OCI-LY3 (cell line): ENCODE measurements around the gene AP1G1.

Experiments used
- H2AFZ ChIP-seq: fragments of 200-600, 300-600 bp; shearing (Covaris generic); 2 replicates; pipeline ENCODE4 v1.6.0; 2014; ENCODE audit warnings: antibody characterized with exemption, low read depth, low read length
- H3K27ac ChIP-seq: fragments of 200-600, 300-600 bp; sonication (generic); 2 replicates; pipeline ENCODE4 v1.5.1; 2014; ENCODE audit warnings: mild to moderate bottlenecking, low read length, moderate library complexity, mixed read lengths
- H3K27me3 ChIP-seq: fragments of 200-600, 300-600 bp; sonication (generic); 2 replicates; pipeline ENCODE4 v1.6.1; 2014; ENCODE audit warnings: low read depth, low read length, mixed read lengths
- H3K36me3 ChIP-seq: fragments of 200-600, 300-600 bp; sonication (generic); replicated peaks from 2 replicates; pipeline ENCODE3; 2014; ENCODE audit warnings: low read depth, low read length, mixed read lengths
- H3K4me1 ChIP-seq: fragments of 300-600, 200-600 bp; sonication (generic); 2 replicates; pipeline ENCODE4 v1.6.1; 2014; ENCODE audit warnings: low read length, mixed read lengths
- H3K4me2 ChIP-seq: fragments of 200-600, 300-600 bp; sonication (generic); 2 replicates; pipeline ENCODE4 v1.6.1; 2014; ENCODE audit warnings: low read length, mixed read lengths
- H3K4me3 ChIP-seq: fragments of 300-600, 200-600 bp; sonication (generic); 2 replicates; pipeline ENCODE4 v1.5.1; 2014; ENCODE audit warnings: antibody characterized with exemption, mild to moderate bottlenecking, low read length, moderate library complexity
- H3K79me2 ChIP-seq: fragments of 300-600, 200-600 bp; shearing (Covaris generic); 2 replicates; pipeline ENCODE4 v1.6.1; 2014; ENCODE audit warnings: mild to moderate bottlenecking, low read length, mixed read lengths
- H3K9ac ChIP-seq: fragments of 300-600, 200-600 bp; shearing (Covaris generic); 2 replicates; pipeline ENCODE4 v1.6.0; 2014; ENCODE audit warnings: mild to moderate bottlenecking, low read length, moderate library complexity
- H3K9me3 ChIP-seq: fragments of 200-600, 300-600 bp; shearing (Covaris generic); 2 replicates; pipeline ENCODE4 v1.6.1; 2014; ENCODE audit warnings: low read length, mixed read lengths; ENCODE audit not compliant: insufficient read depth
- H4K20me1 ChIP-seq: fragments of 200-600, 300-600 bp; sonication (generic); 2 replicates; pipeline ENCODE4 v1.6.1; 2016; ENCODE audit warnings: low read length, mixed read lengths; ENCODE audit not compliant: insufficient read depth
- CTCF ChIP-seq: fragments of 200-600, 300-600 bp; sonication (generic); IDR thresholded peaks from 2 replicates; pipeline ENCODE4 v1.5.1; 2014; ENCODE audit warnings: antibody characterized with exemption, low read length, low read depth
- EZH2phosphoT487 ChIP-seq: fragments of 200-600 bp; shearing (Covaris generic); IDR thresholded peaks from 2 replicates; pipeline ENCODE4 v1.6.1; 2018; ENCODE audit warnings: antibody characterized with exemption, mixed run types, low read depth

AP1G1 gene

GRCh38 chr16:71727551-71728324, 80.9 kb downstream of the AP1G1 start:
- no peaks in the 10 kb centered on the region for H3K9me3 ChIP-seq
- peaks cover 2% of the 10 kb centered on the region for H3K79me2 ChIP-seq
- 0 out of 2 replicates have a peak, but pooled peaks cover 7% of the 10 kb centered on the region for H3K27me3 ChIP-seq
- H3K4me3 ChIP-seq = no peak overlapping the region
- peaks cover 19% of the 10 kb centered on the region for H3K4me1 ChIP-seq
- no peak overlapping the region for H3K9ac ChIP-seq
- H3K36me3 ChIP-seq = peaks cover 14% of the 10 kb centered on the region
- H2AFZ ChIP-seq = no peak overlapping the region
- no peak overlapping the region for H3K4me2 ChIP-seq
- H3K27ac ChIP-seq = no peak overlapping the region
- H4K20me1 ChIP-seq = no peaks in the 10 kb centered on the region
- TF ChIP-seq CTCF = no peak
- TF ChIP-seq EZH2phosphoT487 = no peak

- H3K9ac ChIP-seq = no peak overlapping the region
- H3K79me2 ChIP-seq = peaks cover 11% of the 10 kb centered on the region
- peak overlapping the region; percentile 27 for H3K27ac ChIP-seq
Observed at GRCh38 chr16:71726476-71727315, 81.9 kb downstream of the AP1G1 start.

GRCh38 chr16:71724320-71724751, 84.3 kb downstream of the AP1G1 start, which contains the start of gene PHLPP2:
PHLPP2 (minus strand) TSS chr16:71724701; CDS start chr16:71714795, 9,906 bp downstream.
- Histone ChIP-seq H3K27ac (peak within 1 kb of the TSS; percentile 35), H3K4me3 (peak within 1 kb of the TSS; percentile 85), H4K20me1 (no peaks in the 10 kb centered on the region), H3K36me3 (no peaks in the 10 kb centered on the region), H3K4me1 (peaks cover 32% of the 10 kb centered on the region), H3K9ac (peak within 1 kb of the TSS; percentile 67), H2AFZ (peak within 1 kb of the TSS; percentile 71), H3K4me2 (peak within 1 kb of the TSS; percentile 81), H3K27me3 (0 out of 2 replicates have a peak, but pooled peaks cover 7% of the 10 kb centered on the region), H3K9me3 (no peaks in the 10 kb centered on the region), H3K79me2 (peaks cover 13% of the 10 kb centered on the region)
- no peak for TF ChIP-seq CTCF
- TF ChIP-seq EZH2phosphoT487 = no peak

More at GRCh38 chr16:71726476-71727315, 81.9 kb downstream of the AP1G1 start:
- no peak overlapping the region for H3K4me3 ChIP-seq
- H2AFZ ChIP-seq = no peak overlapping the region
- no peak for TF ChIP-seq EZH2phosphoT487
- TF ChIP-seq CTCF = no peak
- peak overlapping the region; percentile 45 for H3K4me2 ChIP-seq
- no peaks in the 10 kb centered on the region for H3K9me3 ChIP-seq
- H3K27me3 ChIP-seq = 0 out of 2 replicates have a peak, but pooled peaks cover 7% of the 10 kb centered on the region
- no peaks in the 10 kb centered on the region for H4K20me1 ChIP-seq
- H3K4me1 ChIP-seq = peaks cover 28% of the 10 kb centered on the region
- H3K36me3 ChIP-seq = peaks cover 4% of the 10 kb centered on the region
